K562 (cell line): ENCODE results near the gene CMTM4. TPM values are rescaled to one million over a fixed set of nuclear protein-coding genes. Genes with fewer than 3 reads are reported as not detected.

Experiments used
- BDP1 ChIP-seq: IDR thresholded peaks from 3 replicates; pipeline ENCODE4 v1.6.1; 2011; ENCODE audit not compliant: insufficient read length, insufficient read depth
- CBFA2T2 ChIP-seq: fragments of 450-650 bp; conservative IDR thresholded peaks from 2 replicates; pipeline ENCODE4 v1.6.1; 2017; ENCODE audit warnings: mild to moderate bottlenecking
- CHD1 ChIP-seq: fragments of 200-600 bp; sonication (generic); IDR thresholded peaks from one replicate; pipeline ENCODE4 v1.6.1; 2012; ENCODE audit warnings: mild to moderate bottlenecking, moderate library complexity, low read length, inconsistent platforms
- FUS ChIP-seq: fragments of 200-400 bp; formaldehyde crosslinking; optimal IDR thresholded peaks from 2 replicates; pipeline ENCODE3; 2017; ENCODE audit warnings: low read depth, low read length
- ILK ChIP-seq: fragments of 450-650 bp; IDR thresholded peaks from 2 replicates; pipeline ENCODE4 v1.6.1; 2016; ENCODE audit warnings: missing genetic modification characterization, low read depth, mild to moderate bottlenecking, missing compliant biosample characterization, moderate library complexity, borderline replicate concordance
- MEIS2 ChIP-seq: fragments of 450-650 bp; IDR thresholded peaks from 2 replicates; pipeline ENCODE4 v1.6.1; 2014; ENCODE audit warnings: mild to moderate bottlenecking; ENCODE audit not compliant: partially characterized antibody
- NCOR1 ChIP-seq: fragments of 450-650 bp; IDR thresholded peaks from 2 replicates; pipeline ENCODE4 v1.6.1; 2016; ENCODE audit warnings: mild to moderate bottlenecking, moderate library complexity
- NFE2 ChIP-seq: IDR thresholded peaks from 2 replicates; pipeline ENCODE4 v1.6.1; 2014; ENCODE audit warnings: antibody characterized with exemption, low read depth
- PHB2 ChIP-seq: fragments of 450-650 bp; IDR thresholded peaks from 2 replicates; pipeline ENCODE4 v1.6.1; 2017; ENCODE audit warnings: low read depth
- POU5F1 ChIP-seq: fragments of 150-350 bp; IDR thresholded peaks from 2 replicates; pipeline ENCODE4 v1.6.1; 2014; ENCODE audit warnings: borderline replicate concordance, low read length, low read depth, mild to moderate bottlenecking; ENCODE audit not compliant: partially characterized antibody
- TFE3 ChIP-seq: fragments of 450-650 bp; formaldehyde crosslinking; IDR thresholded peaks from 2 replicates; pipeline ENCODE4 v1.4.0; 2020; ENCODE audit warnings: mild to moderate bottlenecking, mixed read lengths
- THRAP3 ChIP-seq: fragments of 450-650 bp; IDR thresholded peaks from 2 replicates; pipeline ENCODE4 v1.6.1; 2016; ENCODE audit warnings: mild to moderate bottlenecking, inconsistent platforms, borderline replicate concordance
- ZNF316 ChIP-seq: fragments of 450-650 bp; IDR thresholded peaks from 2 replicates; pipeline ENCODE4 v1.6.1; 2016
- polyA plus RNA-seq, 8 experiments: library from polyadenylated mRNA; depleted of rRNA in 4 of 8; stranded (reverse) in 5 of 8; unstranded in 3 of 8; fragments of >200 nt; fragmentation: Nextera tagmentation in 2 of 8; fragmentation: Illumina TruSeq in 1 of 8; extraction: Ambion mirVana in 2 of 8; extraction: Trizol in 1 of 8; gene quantifications; 2 replicates each; pipeline versions ENCODE4 v1.2.1 to v1.2.3, GENCODE V29; 2011 to 2014; ENCODE audit warnings: inconsistent platforms in 1 of 8, missing spikeins in 1 of 8
- total RNA-seq, 7 experiments: library from RNA; depleted of rRNA in 6 of 7; stranded (reverse); fragments of >200 nt in 6 of 7; fragmentation: Illumina TruSeq in 2 of 7; extraction: Trizol in 2 of 7; gene quantifications; 2 replicates each; pipeline versions ENCODE4 v1.2.1 to v1.2.3, GENCODE V29; 2011 to 2021; ENCODE audit warnings: low replicate concordance in 1 of 7
- TF ChIP-seq, protein P1 (sequence below): sonication (generic); formaldehyde crosslinking; IDR thresholded peaks from 2 replicates; pipeline ENCODE4 v1.9.0; 2022; ENCODE audit warnings: mild to moderate bottlenecking, missing genetic modification reagents
- TF ChIP-seq, protein P2 (sequence below): IDR thresholded peaks from 2 replicates; pipeline ENCODE4 v1.6.1; 2011; ENCODE audit warnings: borderline replicate concordance, low read depth, mild to moderate bottlenecking, moderate library complexity, low read length; ENCODE audit not compliant: insufficient read depth, poor library complexity, severe bottlenecking
- TF ChIP-seq, protein P3 (sequence below): fragments of 450-650 bp; IDR thresholded peaks from 2 replicates; pipeline ENCODE4 v1.6.1; 2018; ENCODE audit not compliant: partially characterized antibody
- TF ChIP-seq, protein P4 (sequence below): fragments of 450-650 bp; IDR thresholded peaks from 2 replicates; pipeline ENCODE4 v1.6.1; 2016; ENCODE audit warnings: missing biosample characterization, missing genetic modification characterization

The CMTM4 gene
- total and polyA plus RNA-seq, 9 of the 15 experiments (the other 6 are each of a cell fraction or from before 2014, with no cell fraction given), result 2.0 to 21.3 (median 12.5) TPM

- TF ChIP-seq TFE3 (no peak), PHB2 (no peak), ILK (tag) (no peak), CHD1 (no peak), MEIS2 (peak; percentile 87), FUS (no peak), THRAP3 (no peak), NFE2 (peak; percentile 98), NCOR1 (peak; percentile 54), BDP1 (no peak), POU5F1 (no peak), ZNF316 (peak; percentile 99), CBFA2T2 (peak; percentile 60)
- TF ChIP-seq, protein P1, sequence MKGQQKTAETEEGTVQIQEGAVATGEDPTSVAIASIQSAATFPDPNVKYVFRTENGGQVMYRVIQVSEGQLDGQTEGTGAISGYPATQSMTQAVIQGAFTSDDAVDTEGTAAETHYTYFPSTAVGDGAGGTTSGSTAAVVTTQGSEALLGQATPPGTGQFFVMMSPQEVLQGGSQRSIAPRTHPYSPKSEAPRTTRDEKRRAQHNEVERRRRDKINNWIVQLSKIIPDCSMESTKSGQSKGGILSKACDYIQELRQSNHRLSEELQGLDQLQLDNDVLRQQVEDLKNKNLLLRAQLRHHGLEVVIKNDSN, result no peak
- TF ChIP-seq, protein P2, sequence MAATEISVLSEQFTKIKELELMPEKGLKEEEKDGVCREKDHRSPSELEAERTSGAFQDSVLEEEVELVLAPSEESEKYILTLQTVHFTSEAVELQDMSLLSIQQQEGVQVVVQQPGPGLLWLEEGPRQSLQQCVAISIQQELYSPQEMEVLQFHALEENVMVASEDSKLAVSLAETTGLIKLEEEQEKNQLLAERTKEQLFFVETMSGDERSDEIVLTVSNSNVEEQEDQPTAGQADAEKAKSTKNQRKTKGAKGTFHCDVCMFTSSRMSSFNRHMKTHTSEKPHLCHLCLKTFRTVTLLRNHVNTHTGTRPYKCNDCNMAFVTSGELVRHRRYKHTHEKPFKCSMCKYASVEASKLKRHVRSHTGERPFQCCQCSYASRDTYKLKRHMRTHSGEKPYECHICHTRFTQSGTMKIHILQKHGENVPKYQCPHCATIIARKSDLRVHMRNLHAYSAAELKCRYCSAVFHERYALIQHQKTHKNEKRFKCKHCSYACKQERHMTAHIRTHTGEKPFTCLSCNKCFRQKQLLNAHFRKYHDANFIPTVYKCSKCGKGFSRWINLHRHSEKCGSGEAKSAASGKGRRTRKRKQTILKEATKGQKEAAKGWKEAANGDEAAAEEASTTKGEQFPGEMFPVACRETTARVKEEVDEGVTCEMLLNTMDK, result peak; percentile 65
- TF ChIP-seq, protein P3, sequence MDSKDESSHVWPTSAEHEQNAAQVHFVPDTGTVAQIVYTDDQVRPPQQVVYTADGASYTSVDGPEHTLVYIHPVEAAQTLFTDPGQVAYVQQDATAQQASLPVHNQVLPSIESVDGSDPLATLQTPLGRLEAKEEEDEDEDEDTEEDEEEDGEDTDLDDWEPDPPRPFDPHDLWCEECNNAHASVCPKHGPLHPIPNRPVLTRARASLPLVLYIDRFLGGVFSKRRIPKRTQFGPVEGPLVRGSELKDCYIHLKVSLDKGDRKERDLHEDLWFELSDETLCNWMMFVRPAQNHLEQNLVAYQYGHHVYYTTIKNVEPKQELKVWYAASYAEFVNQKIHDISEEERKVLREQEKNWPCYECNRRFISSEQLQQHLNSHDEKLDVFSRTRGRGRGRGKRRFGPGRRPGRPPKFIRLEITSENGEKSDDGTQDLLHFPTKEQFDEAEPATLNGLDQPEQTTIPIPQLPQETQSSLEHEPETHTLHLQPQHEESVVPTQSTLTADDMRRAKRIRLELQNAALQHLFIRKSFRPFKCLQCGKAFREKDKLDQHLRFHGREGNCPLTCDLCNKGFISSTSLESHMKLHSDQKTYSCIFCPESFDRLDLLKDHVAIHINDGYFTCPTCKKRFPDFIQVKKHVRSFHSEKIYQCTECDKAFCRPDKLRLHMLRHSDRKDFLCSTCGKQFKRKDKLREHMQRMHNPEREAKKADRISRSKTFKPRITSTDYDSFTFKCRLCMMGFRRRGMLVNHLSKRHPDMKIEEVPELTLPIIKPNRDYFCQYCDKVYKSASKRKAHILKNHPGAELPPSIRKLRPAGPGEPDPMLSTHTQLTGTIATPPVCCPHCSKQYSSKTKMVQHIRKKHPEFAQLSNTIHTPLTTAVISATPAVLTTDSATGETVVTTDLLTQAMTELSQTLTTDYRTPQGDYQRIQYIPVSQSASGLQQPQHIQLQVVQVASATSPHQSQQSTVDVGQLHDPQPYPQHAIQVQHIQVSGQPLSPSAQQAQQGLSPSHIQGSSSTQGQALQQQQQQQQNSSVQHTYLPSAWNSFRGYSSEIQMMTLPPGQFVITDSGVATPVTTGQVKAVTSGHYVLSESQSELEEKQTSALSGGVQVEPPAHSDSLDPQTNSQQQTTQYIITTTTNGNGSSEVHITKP, result peak; percentile 31
- TF ChIP-seq, protein P4, sequence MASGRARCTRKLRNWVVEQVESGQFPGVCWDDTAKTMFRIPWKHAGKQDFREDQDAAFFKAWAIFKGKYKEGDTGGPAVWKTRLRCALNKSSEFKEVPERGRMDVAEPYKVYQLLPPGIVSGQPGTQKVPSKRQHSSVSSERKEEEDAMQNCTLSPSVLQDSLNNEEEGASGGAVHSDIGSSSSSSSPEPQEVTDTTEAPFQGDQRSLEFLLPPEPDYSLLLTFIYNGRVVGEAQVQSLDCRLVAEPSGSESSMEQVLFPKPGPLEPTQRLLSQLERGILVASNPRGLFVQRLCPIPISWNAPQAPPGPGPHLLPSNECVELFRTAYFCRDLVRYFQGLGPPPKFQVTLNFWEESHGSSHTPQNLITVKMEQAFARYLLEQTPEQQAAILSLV, result no peak
Measured at GRCh38 chr16:66660422-66661209, 35.9 kb downstream of the CMTM4 start (continued).
